Fibroblast of lung (primary cell): ENCODE data around the gene KRTAP5-7.

ENCODE experiments used
- CTCF ChIP-seq, 2 donors: IDR thresholded peaks in 1 of 2; conservative IDR thresholded peaks in 1 of 2; 1 replicate in 1 of 2; 2 replicates in 1 of 2; pipeline ENCODE4 v1.5.1; 2011 to 2012; ENCODE audit warnings: low read length in 2 of 2, control low read depth in 1 of 2, inconsistent platforms in 1 of 2, low read depth in 1 of 2, mild to moderate bottlenecking in 1 of 2
- EZH2 ChIP-seq: IDR thresholded peaks from 2 replicates; pipeline ENCODE4 v1.5.1; 2012; ENCODE audit warnings: low read length, control low read depth, mild to moderate bottlenecking; ENCODE audit errors: missing control alignments

GRCh38 chr11:71555508-71555907 lies 28.4 kb downstream of the KRTAP5-7 start:
- TF ChIP-seq CTCF (conservative IDR thresholded peaks at IDR 0.05 in 1 of 2, IDR thresholded peaks at IDR 0.05 in 1 of 2; ENCODE audit: low read depth in 1 of 2, low read length in 2 of 2) (no peak), EZH2 (no peak)
